ENCODE measurements around the gene CBFA2T2. TPM values are rescaled to one million over a fixed set of nuclear protein-coding genes. Genes with fewer than 3 reads are reported as not detected.

Gene CBFA2T2
- total and polyA plus RNA-seq, 2 donors (not counting 3 experiments of a cell fraction or from before 2014, with no cell fraction given), result 10.7 to 12.1 TPM

GRCh38 chr20:33656010-33656782 lies 166.3 kb downstream of the CBFA2T2 start:
- dilution Hi-C loops (cut with MboI; ENCODE audit: extremely low pct_ligation_motif_present, low sequenced_read_pairs) (no loop called here), intact Hi-C loops (cut with micrococcal nuclease) (no loop called here)
- H3K36me3 ChIP-seq (ENCODE audit: control insufficient read depth in 2 of 2, extremely low read depth in 1 of 2, insufficient read depth in 2 of 2, low read length in 2 of 2), result no peaks in the 10 kb centered on the region
- POLR2A ChIA-PET, result no interaction called here
- no peaks in the 10 kb centered on the region for H3K9me3 ChIP-seq (replicated peaks; ENCODE audit: control insufficient read depth, insufficient read depth, low read length)
- no TSS peak for BruUV-seq (replicated peaks)
- DNase-seq (ENCODE audit: low read depth, low spot score) (no peak), FAIRE-seq (no peak)
- TF ChIP-seq POLR2A (IDR thresholded peaks at IDR 0.05; ENCODE audit: low read depth, low read length) (no peak), JUN (IDR thresholded peaks at IDR 0.05; ENCODE audit: borderline replicate concordance, insufficient read depth, insufficient read length, low read depth) (no peak), CTCF (IDR thresholded peaks at IDR 0.05; ENCODE audit: extremely low read depth in 1 of 2, insufficient read depth in 1 of 2, low read depth in 1 of 2, low read length in 2 of 2) (no peak), GATA2 (IDR thresholded peaks at IDR 0.05; ENCODE audit: insufficient read depth, insufficient read length, low read depth, low read length) (no peak), MAX (IDR thresholded peaks at IDR 0.05; ENCODE audit: insufficient read depth, insufficient read length) (no peak), POLR2AphosphoS5 (IDR thresholded peaks at IDR 0.05; ENCODE audit: insufficient read depth, low read depth, low read length) (no peak), FOS (IDR thresholded peaks at IDR 0.05; ENCODE audit: borderline replicate concordance, insufficient read depth, low read length) (no peak), EZH2 (IDR thresholded peaks at IDR 0.05; ENCODE audit: borderline replicate concordance, low read depth, low read length, severe bottlenecking) (no peak), MYC (IDR thresholded peaks at IDR 0.05; ENCODE audit: low read depth, low read length) (no peak)
- H3K79me2 ChIP-seq (ENCODE audit: control insufficient read depth, insufficient read depth, low read length), result no peaks in the 10 kb centered on the region
- H3K27me3 ChIP-seq (ENCODE audit: control insufficient read depth in 2 of 2, insufficient read depth in 2 of 2, low read length in 2 of 2), result no peaks in the 10 kb centered on the region
- H4K20me1 ChIP-seq (replicated peaks; ENCODE audit: control insufficient read depth, extremely low read depth, insufficient read depth, low read length), result no peaks in the 10 kb centered on the region
- H3K4me1 ChIP-seq (ENCODE audit: control insufficient read depth, extremely low read depth, insufficient read depth, low read length), result no peaks in the 10 kb centered on the region
- H3K27ac ChIP-seq (ENCODE audit: insufficient read depth, low read depth, low read length), result no peak overlapping the region
- no peak overlapping the region for H3K4me3 ChIP-seq (replicated peaks in 1 of 3; ENCODE audit: insufficient read depth in 1 of 3, low read depth in 1 of 3, low read length in 3 of 3)
- H3K4me2 ChIP-seq (ENCODE audit: insufficient read depth, low read length), result no peak overlapping the region
- no peaks in the 10 kb centered on the region for H3K9me1 ChIP-seq (replicated peaks; ENCODE audit: control insufficient read depth, extremely low read depth, insufficient read depth, low read length)
- no peak overlapping the region for H3K9ac ChIP-seq (replicated peaks; ENCODE audit: extremely low read depth, insufficient read depth, low read length)
- no peak overlapping the region for H2AFZ ChIP-seq (ENCODE audit: low read depth, low read length)
- CTCF ChIA-PET, result interaction anchor here (0.9 to 1.2 kb wide), 2 partner anchors 11 to 199 kb away, joined by 3 to 4 read pairs; no protein-coding TSS in a partner anchor
